Measurements from ENCODE around the gene WNT6. TPM values are rescaled to one million over a fixed set of nuclear protein-coding genes. Genes with fewer than 3 reads are reported as not detected.

The WNT6 gene
- total and polyA plus RNA-seq, 2 of the 8 experiments (the other 6 are each of a cell fraction or from before 2014, with no cell fraction given): not detected

DNA sequence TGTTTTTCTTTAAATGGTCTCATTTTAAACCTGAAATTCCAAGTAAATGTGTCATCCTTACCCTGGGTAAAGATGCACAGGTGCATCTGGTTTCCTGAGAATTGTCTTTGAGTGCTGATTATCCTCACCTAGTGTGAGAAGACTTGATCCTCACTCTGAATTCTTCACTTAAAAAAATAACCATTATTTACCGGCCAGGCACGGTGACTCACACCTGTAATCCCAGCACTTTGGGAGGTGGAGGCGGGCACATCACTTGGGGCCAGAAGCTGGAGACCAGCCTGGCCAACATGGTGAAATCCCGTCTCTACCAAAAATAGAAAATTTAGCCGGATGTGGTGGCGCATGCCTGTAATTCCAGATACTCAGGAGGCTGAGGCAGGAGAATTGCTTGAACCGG lies 9.9 kb upstream of the WNT6 start:
- Histone ChIP-seq H3K27ac (ENCODE audit: low read depth, low read length) (no peak overlapping the region), H3K4me1 (replicated peaks in 1 of 4; ENCODE audit: control insufficient read depth in 3 of 4, insufficient read depth in 4 of 4, low read length in 3 of 4) (peaks cover 0 to 11% (median 6%) of the 10 kb centered on the region in 4 experiments; a peak in 4 of 7 replicates), H3K27me3 (replicated peaks in 1 of 4; ENCODE audit: control insufficient read depth in 3 of 4, extremely low read depth in 1 of 4, insufficient read depth in 3 of 4, low read length in 3 of 4) (peaks cover 15 to 24% (median 18%) of the 10 kb centered on the region in 4 experiments), H3K4me2 (ENCODE audit: insufficient read depth in 1 of 2, low read depth in 2 of 2, low read length in 2 of 2) (no peak overlapping the region), H3K23me2 (ENCODE audit: low read depth, low read length) (no peaks in the 10 kb centered on the region), H3K14ac (ENCODE audit: insufficient read length) (no peak overlapping the region), H4K5ac (ENCODE audit: insufficient read length, low read depth, low read length) (no peak overlapping the region), H3K79me2 (ENCODE audit: control insufficient read depth in 1 of 2, insufficient read depth in 2 of 2, low read length in 2 of 2) (no peaks in the 10 kb centered on the region), H3K23ac (ENCODE audit: insufficient read length) (no peak overlapping the region), H3K4ac (replicated peaks; ENCODE audit: insufficient read length, low read depth, low read length) (no peak overlapping the region), H3K56ac (replicated peaks; ENCODE audit: insufficient read length, low read depth, low read length) (no peak overlapping the region), H2AFZ (ENCODE audit: low read length) (no peak overlapping the region), H2AK5ac (ENCODE audit: low read depth, low read length) (no peak overlapping the region), H4K8ac (ENCODE audit: extremely low read depth, insufficient read depth, low read length) (no peak overlapping the region), H2BK120ac (replicated peaks; ENCODE audit: low read depth, low read length) (no peak overlapping the region), H3K79me1 (ENCODE audit: low read depth, low read length) (no peaks in the 10 kb centered on the region), H3K4me3 (ENCODE audit: extremely low read depth in 1 of 4, insufficient read depth in 2 of 4, low read depth in 3 of 4, low read length in 4 of 4) (no peak overlapping the region), H2BK5ac (ENCODE audit: low read depth, low read length) (no peak overlapping the region), H2BK12ac (ENCODE audit: low read depth, low read length) (no peak overlapping the region), H3K9me3 (ENCODE audit: insufficient read depth in 2 of 2, low read depth in 1 of 2, low read length in 1 of 2) (peaks cover 0 to 8% of the 10 kb centered on the region in 2 experiments; a peak in 1 of 4 replicates), H3K9ac (replicated peaks in 1 of 4; ENCODE audit: extremely low read depth in 1 of 4, low read depth in 3 of 4, low read length in 3 of 4) (no peak overlapping the region), H3K36me3 (ENCODE audit: control insufficient read depth in 2 of 4, insufficient read depth in 4 of 4, low read length in 3 of 4) (no peaks in the 10 kb centered on the region), H4K20me1 (replicated peaks in 1 of 2; ENCODE audit: control insufficient read depth in 1 of 2, insufficient read depth in 2 of 2, low read length in 2 of 2) (no peaks in the 10 kb centered on the region), H2BK15ac (ENCODE audit: low read length) (no peak overlapping the region), H2BK20ac (ENCODE audit: low read length) (no peak overlapping the region), H4K91ac (replicated peaks; ENCODE audit: insufficient read length, low read length) (no peak overlapping the region), H3K18ac (ENCODE audit: extremely low read depth, low read length) (no peak overlapping the region)
- TF ChIP-seq CBX8 (IDR thresholded peaks at IDR 0.05; ENCODE audit: borderline replicate concordance, low read depth, low read length): no peak
- 90% methylated on average over 7 of the region's 7 CpGs; no CpG with 5 or more reads in 1 of the 2 experiments for WGBS, 2 experiments (ENCODE audit: extremely low coverage in 1 of 2, insufficient coverage in 1 of 2, insufficient read length in 1 of 2, insufficient replicate concordance in 2 of 2, low coverage in 1 of 2, low lambda C conversion rate in 2 of 2, missing lambda C conversion rate in 1 of 2)
- ChIA-PET CTCF (ENCODE audit: partially characterized antibody) (interaction anchor here (0.6 to 7.5 kb wide), 10 partner anchors 9 to 208 kb away, joined by 3 to 93 read pairs (median 16); no protein-coding TSS in a partner anchor), POLR2A (ENCODE audit: partially characterized antibody) (no interaction called here)
- no peak for FAIRE-seq
- no peak for DNase-seq (ENCODE audit: low read depth in 1 of 2, low spot score in 2 of 2)
